ENCODE measurements around the gene RNF26.

DNA sequence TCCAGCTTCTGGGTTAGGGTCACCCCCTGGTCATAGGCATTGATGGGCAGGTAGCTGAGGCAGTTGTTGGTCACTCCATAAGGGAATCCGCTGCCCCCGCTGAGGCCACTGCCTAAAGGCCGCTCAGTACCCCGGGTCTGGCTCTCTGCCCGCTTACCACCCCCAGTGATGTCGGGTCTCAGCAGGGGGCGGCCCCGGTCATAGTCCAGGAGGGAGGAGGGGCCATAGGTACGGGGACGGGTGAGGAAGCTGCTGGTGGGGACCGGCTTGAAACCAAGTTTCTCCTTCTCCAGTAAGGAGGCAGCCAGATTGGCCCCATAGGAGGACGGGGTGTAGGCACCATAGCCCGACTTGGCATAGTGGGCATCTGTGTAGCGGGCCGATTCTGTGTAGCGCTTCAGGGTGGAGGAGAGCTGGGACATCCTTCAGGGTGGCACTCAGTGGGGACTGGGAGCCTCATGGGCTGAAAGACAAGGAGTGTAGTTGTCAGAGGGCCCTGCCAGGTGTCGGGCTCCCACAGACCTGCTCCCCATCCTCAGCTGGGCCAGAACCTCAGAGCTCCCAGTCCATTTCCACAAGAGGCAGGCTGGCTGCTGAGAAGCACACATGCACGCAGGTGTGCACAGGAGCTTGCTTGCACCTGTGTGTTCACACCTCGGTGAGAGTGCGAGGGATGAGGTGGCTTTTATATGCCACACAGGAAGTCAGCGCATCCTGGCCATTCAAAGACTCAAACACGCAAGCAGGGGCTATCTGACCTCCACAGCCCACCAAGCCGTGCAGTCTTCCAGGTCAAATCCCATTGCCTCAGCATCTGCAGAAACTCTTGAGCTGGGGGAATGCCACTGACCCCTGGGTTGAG, 39.0 kb downstream of the RNF26 start:
- TF ChIP-seq, protein P1, sequence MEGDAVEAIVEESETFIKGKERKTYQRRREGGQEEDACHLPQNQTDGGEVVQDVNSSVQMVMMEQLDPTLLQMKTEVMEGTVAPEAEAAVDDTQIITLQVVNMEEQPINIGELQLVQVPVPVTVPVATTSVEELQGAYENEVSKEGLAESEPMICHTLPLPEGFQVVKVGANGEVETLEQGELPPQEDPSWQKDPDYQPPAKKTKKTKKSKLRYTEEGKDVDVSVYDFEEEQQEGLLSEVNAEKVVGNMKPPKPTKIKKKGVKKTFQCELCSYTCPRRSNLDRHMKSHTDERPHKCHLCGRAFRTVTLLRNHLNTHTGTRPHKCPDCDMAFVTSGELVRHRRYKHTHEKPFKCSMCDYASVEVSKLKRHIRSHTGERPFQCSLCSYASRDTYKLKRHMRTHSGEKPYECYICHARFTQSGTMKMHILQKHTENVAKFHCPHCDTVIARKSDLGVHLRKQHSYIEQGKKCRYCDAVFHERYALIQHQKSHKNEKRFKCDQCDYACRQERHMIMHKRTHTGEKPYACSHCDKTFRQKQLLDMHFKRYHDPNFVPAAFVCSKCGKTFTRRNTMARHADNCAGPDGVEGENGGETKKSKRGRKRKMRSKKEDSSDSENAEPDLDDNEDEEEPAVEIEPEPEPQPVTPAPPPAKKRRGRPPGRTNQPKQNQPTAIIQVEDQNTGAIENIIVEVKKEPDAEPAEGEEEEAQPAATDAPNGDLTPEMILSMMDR (IDR thresholded peaks at IDR 0.05): no peak
- TF ChIP-seq NFE2L1 (CRISPR knock-in tag; IDR thresholded peaks at IDR 0.05): no peak
